ENCODE data around the gene RWDD4. TPM values are rescaled to one million over a fixed set of nuclear protein-coding genes. Genes with fewer than 3 reads are reported as not detected.
"Not testable (repeated sequence)": the region's sequence is repeated elsewhere in the genome, so short reads cannot be mapped to it uniquely, and the experiment has no call there.

The RWDD4 gene
- total RNA-seq, 1 experiment from 2014 or later: 16.8 TPM

DNA sequence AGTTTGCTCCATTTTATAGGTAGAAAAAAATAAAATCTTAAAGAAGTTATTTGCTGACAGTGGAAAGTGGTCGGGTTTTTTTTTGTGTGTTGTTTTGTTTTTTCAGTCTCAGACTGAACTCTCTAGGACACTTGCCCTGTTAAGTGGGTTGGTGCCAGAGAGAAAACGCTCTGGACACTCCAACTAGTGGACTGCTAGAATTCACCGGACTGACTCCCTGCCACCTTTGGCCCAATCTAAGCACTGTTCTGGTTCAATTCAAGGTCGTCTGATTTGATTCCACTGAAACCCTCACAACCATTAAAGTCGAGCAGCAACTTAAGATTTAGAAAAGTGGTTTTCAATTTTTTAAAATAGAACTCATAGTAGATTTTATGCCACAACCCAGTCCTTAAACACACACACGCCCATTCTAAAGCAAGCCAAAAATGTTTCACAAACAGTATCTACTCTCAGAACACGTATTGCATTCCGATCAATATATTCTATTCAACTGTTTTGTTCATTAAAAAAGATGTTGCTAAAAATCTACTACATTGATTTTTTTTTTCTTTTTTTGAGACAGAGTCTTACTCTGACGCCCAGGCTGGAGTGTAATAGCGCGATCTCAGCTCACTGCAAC, 27.3 kb downstream of the RWDD4 start:
- no peaks in the 10 kb centered on the region for H3K9me2 ChIP-seq (ENCODE audit: insufficient read depth)
- H3K27me3 ChIP-seq (ENCODE audit: insufficient read depth, low read depth): no peaks in the 10 kb centered on the region
- ChIA-PET POLR2A (ENCODE audit: unreplicated experiment) (no interaction called here), CTCF (no interaction called here)
- BruUV-seq (replicated peaks): no TSS peak
- H3K9me3 ChIP-seq (ENCODE audit: insufficient read depth, low read depth): no peaks in the 10 kb centered on the region
- H4K20me1 ChIP-seq (ENCODE audit: insufficient read depth): no peaks in the 10 kb centered on the region
- H3K27ac ChIP-seq: no peak overlapping the region
- no peaks in the 10 kb centered on the region for H3F3A ChIP-seq (ENCODE audit: insufficient read depth, low read depth)
- no peaks in the 10 kb centered on the region for H3K36me3 ChIP-seq (ENCODE audit: low read depth)
- TF ChIP-seq, protein P1, sequence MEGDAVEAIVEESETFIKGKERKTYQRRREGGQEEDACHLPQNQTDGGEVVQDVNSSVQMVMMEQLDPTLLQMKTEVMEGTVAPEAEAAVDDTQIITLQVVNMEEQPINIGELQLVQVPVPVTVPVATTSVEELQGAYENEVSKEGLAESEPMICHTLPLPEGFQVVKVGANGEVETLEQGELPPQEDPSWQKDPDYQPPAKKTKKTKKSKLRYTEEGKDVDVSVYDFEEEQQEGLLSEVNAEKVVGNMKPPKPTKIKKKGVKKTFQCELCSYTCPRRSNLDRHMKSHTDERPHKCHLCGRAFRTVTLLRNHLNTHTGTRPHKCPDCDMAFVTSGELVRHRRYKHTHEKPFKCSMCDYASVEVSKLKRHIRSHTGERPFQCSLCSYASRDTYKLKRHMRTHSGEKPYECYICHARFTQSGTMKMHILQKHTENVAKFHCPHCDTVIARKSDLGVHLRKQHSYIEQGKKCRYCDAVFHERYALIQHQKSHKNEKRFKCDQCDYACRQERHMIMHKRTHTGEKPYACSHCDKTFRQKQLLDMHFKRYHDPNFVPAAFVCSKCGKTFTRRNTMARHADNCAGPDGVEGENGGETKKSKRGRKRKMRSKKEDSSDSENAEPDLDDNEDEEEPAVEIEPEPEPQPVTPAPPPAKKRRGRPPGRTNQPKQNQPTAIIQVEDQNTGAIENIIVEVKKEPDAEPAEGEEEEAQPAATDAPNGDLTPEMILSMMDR (conservative IDR thresholded peaks at IDR 0.05): no peak
- no peak for TF ChIP-seq EZH2 (IDR thresholded peaks at IDR 0.05; ENCODE audit: low read depth)
- no peak overlapping the region for H2AFZ ChIP-seq
- no peak overlapping the region for H3K4me3 ChIP-seq
- no peak overlapping the region for H3K4me2 ChIP-seq
- DNase-seq: no peak
- peaks cover 2% of the 10 kb centered on the region for H3K4me1 ChIP-seq (replicated peaks; ENCODE audit: insufficient read depth)
- intact Hi-C loops (cut with micrococcal nuclease; ENCODE audit: unreplicated experiment): no loop called here
- H3K79me2 ChIP-seq (ENCODE audit: low read depth): no peaks in the 10 kb centered on the region

DNA sequence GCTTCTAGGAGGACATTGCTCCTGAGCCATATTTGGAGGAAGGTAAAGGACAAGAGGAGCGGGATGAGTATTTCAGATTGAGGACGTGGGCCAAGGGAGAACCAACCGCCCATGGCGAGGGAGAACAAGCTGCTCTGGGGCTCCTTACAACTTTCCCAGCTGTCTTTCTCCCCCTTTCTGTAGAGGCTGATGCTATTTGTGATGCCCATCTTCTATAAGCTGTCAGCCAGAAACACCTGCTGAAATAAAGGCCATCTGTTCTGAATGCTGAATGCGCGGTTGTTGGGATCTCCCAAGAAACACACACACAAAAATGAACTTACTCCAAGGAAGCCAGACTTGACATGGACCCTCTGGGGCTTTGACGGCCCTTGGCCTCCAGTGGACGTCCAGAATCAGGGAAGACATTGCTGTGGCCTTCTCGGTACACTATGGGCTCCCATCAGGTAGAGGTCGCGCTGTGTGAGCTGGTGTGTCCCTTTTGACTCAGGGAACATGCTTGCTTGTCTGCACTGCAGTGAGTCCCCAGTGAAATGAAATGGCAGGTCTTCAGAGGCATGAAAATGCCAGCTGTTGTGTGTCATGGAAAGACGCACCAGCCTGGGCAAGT, 30.9 kb downstream of the RWDD4 start:
- Histone ChIP-seq H3F3A (ENCODE audit: insufficient read depth, low read depth) (no peaks in the 10 kb centered on the region), H4K20me1 (ENCODE audit: insufficient read depth) (no peaks in the 10 kb centered on the region), H3K27me3 (ENCODE audit: insufficient read depth, low read depth) (no peaks in the 10 kb centered on the region), H3K9me2 (ENCODE audit: insufficient read depth) (no peaks in the 10 kb centered on the region), H2AFZ (no peak overlapping the region), H3K27ac (no peak overlapping the region), H3K4me2 (no peak overlapping the region), H3K36me3 (ENCODE audit: low read depth) (no peaks in the 10 kb centered on the region), H3K9me3 (ENCODE audit: insufficient read depth, low read depth) (no peaks in the 10 kb centered on the region), H3K4me1 (replicated peaks; ENCODE audit: insufficient read depth) (no peaks in the 10 kb centered on the region), H3K4me3 (no peak overlapping the region), H3K79me2 (ENCODE audit: low read depth) (no peaks in the 10 kb centered on the region)
- POLR2A ChIA-PET (ENCODE audit: unreplicated experiment): interaction anchor here (0.6 kb wide), 1 partner anchor 15 kb away, joined by 4 read pairs; no protein-coding TSS in a partner anchor
- no peak for DNase-seq
- CTCF ChIA-PET: no interaction called here
- intact Hi-C loops (cut with micrococcal nuclease; ENCODE audit: unreplicated experiment): no loop called here
- no TSS peak for BruUV-seq (replicated peaks)
- no peak for TF ChIP-seq EZH2 (IDR thresholded peaks at IDR 0.05; ENCODE audit: low read depth)
- TF ChIP-seq, protein P1 (conservative IDR thresholded peaks at IDR 0.05): no peak

DNA sequence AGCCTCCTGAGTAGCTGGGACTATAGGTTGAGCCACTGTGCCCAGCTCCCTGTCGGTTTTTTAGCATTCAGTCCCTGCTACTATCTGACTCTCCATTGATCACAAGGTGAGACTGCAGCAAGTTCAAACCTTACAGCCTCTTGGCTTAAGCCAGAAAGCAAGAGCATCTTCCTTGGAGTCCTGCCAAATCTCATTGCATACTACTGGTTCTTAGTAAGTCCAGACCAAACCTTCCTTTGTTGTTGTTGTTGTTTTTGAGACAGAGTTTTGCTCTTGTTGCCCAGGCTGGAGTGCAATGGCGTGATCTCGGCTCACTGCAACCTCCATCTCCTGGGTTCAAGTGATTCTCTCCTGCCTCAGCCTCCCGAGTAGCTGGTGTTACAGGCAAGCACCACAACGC, 31.7 kb downstream of the RWDD4 start:
- ChIA-PET CTCF (interaction anchor here (1.0 kb wide), 1 partner anchor 9 kb away, joined by 3 read pairs; no protein-coding TSS in a partner anchor), POLR2A (ENCODE audit: unreplicated experiment) (interaction anchor here (0.6 kb wide), 1 partner anchor 14 kb away, joined by 4 read pairs; no protein-coding TSS in a partner anchor)
- H3F3A ChIP-seq (ENCODE audit: insufficient read depth, low read depth); H2AFZ ChIP-seq; DNase-seq; H3K4me1 ChIP-seq (replicated peaks; ENCODE audit: insufficient read depth); H3K9me3 ChIP-seq (ENCODE audit: insufficient read depth, low read depth); intact Hi-C loops (cut with micrococcal nuclease; ENCODE audit: unreplicated experiment); H3K4me2 ChIP-seq; BruUV-seq (replicated peaks); H3K27ac ChIP-seq; H3K36me3 ChIP-seq (ENCODE audit: low read depth); H3K79me2 ChIP-seq (ENCODE audit: low read depth); H3K27me3 ChIP-seq (ENCODE audit: insufficient read depth, low read depth); H3K9me2 ChIP-seq (ENCODE audit: insufficient read depth); H4K20me1 ChIP-seq (ENCODE audit: insufficient read depth); H3K4me3 ChIP-seq: not testable (repeated sequence)
